Activated naive CD4-positive, alpha-beta T cell treated with anti-CD3 and anti-CD28 coated beads, Interleukin-2, amount 10 ng/mL, durations not matched to agents 7 days and 5 days (primary cell): ENCODE data around the gene TNFRSF6B.

Experiments
- CTCF ChIA-PET: fragments of 350-600 bp; sonication (Branson Sonifier 250); formaldehyde crosslinking; loops from one replicate; lab custom pipeline; 2021; ENCODE audit warnings: antibody characterized with exemption; lab: Charles Lee
- DNase-seq: peaks from one replicate; pipeline ENCODE4 v3.0.0-alpha.2; 2020
- H3K27ac Mint-ChIP-seq: one replicate; pipeline ENCODE4 v1.8.0; 2021; ENCODE audit warnings: mild to moderate bottlenecking, moderate library complexity, mixed read lengths
- H3K27me3 Mint-ChIP-seq: one replicate; pipeline ENCODE4 v1.8.0; 2021; ENCODE audit warnings: mild to moderate bottlenecking, mixed read lengths
- H3K36me3 Mint-ChIP-seq: one replicate; pipeline ENCODE4 v1.8.0; 2021; ENCODE audit warnings: mixed read lengths
- H3K4me1 Mint-ChIP-seq: one replicate; pipeline ENCODE4 v1.8.0; 2021; ENCODE audit warnings: mixed read lengths
- H3K4me3 Mint-ChIP-seq: one replicate; pipeline ENCODE4 v1.8.0; 2021; ENCODE audit warnings: mild to moderate bottlenecking, moderate library complexity, mixed read lengths
- H3K9me3 Mint-ChIP-seq: one replicate; pipeline ENCODE4 v1.8.0; 2021; ENCODE audit warnings: mixed read lengths

The TNFRSF6B gene

DNA sequence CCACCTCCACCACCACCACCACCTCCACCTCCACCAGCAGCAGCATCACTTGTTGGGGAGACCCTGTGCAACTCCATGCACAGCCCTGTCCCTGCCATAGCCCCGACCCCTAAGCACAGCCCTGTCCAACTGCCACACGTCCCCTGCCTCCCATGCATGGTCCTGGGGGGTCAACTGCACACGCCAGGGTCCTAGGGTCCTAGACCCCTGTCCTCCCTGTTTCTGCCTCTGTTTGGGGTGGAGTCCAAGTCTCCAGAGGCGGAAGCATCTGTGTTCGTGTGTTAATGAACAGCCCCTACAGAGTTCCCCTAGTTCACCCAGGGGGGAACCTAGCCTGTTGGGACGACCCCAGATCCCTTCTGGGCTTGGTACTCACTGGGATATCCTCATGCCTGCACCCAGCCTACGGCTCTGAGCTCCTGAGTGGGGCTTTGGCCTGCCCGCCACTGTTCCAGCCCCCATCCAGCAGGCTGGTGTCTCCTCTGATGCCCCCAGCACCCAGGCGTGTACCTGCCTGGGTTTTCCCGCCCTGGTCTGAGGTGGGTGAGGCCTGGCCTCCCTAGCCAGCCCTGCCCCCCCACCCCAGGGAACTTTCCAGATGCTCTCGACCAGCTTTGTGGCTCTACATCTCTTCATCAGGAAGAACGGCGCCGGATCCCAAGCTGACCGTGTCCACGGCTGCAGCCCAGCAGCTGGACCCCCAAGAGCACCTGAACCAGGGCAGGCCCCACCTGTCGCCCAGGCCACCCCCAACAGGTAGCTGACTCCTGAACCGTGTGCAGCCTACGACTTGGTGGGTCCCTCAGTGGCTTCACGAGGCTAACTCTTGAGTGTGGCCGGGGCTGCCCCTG, 2.5 kb upstream of the TNFRSF6B start:
- CTCF ChIA-PET, result no interaction called here
- DNase-seq, result peak; percentile 19
- peaks cover 9% of the 10 kb centered on the region for H3K4me1 Mint-ChIP-seq
- H3K36me3 Mint-ChIP-seq, result peaks cover 18% of the 10 kb centered on the region
- H3K27me3 Mint-ChIP-seq, result peaks cover 4% of the 10 kb centered on the region
- H3K27ac Mint-ChIP-seq, result peak overlapping the region; percentile 81
- peak overlapping the region; percentile 35 for H3K4me3 Mint-ChIP-seq
- no peaks in the 10 kb centered on the region for H3K9me3 Mint-ChIP-seq

DNA sequence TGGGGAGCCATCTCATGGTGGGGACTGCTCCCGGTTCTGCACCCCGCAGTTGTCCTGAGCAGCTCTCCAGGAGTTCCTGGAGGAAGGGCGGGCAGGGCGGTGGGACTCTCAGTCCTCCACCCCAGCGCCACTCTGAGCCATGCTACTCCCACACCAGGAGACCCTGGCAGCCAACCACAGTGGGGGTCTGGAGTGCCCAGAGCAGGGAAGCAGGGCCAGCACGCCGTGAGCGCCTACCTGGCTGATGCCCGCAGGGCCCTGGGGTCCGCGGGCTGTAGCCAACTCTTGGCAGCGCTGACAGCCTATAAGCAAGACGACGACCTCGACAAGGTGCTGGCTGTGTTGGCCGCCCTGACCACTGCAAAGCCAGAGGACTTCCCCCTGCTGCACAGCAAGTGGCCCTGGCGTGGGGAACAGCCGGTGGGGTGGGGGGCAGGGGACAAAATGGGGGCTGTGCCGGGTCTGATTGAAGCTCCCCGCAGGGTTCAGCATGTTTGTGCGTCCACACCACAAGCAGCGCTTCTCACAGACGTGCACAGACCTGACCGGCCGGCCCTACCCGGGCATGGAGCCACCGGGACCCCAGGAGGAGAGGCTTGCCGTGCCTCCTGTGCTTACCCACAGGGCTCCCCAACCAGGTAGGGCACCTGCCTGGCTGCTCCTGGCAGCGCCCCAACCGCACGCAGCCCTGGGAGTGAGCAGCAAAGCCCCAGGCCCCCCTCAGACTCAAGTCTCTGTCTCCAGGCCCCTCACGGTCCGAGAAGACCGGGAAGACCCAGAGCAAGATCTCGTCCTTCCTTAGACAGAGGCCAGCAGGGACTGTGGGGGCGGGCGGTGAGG, 1.6 kb upstream of the TNFRSF6B start:
- no peaks in the 10 kb centered on the region for H3K9me3 Mint-ChIP-seq
- H3K4me1 Mint-ChIP-seq, result peaks cover 11% of the 10 kb centered on the region
- H3K27ac Mint-ChIP-seq, result no peak overlapping the region
- H3K36me3 Mint-ChIP-seq, result peaks cover 18% of the 10 kb centered on the region
- peaks cover 4% of the 10 kb centered on the region for H3K27me3 Mint-ChIP-seq
- no peak overlapping the region for H3K4me3 Mint-ChIP-seq
- CTCF ChIA-PET, result no interaction called here
- DNase-seq, result peak; percentile 20

DNA sequence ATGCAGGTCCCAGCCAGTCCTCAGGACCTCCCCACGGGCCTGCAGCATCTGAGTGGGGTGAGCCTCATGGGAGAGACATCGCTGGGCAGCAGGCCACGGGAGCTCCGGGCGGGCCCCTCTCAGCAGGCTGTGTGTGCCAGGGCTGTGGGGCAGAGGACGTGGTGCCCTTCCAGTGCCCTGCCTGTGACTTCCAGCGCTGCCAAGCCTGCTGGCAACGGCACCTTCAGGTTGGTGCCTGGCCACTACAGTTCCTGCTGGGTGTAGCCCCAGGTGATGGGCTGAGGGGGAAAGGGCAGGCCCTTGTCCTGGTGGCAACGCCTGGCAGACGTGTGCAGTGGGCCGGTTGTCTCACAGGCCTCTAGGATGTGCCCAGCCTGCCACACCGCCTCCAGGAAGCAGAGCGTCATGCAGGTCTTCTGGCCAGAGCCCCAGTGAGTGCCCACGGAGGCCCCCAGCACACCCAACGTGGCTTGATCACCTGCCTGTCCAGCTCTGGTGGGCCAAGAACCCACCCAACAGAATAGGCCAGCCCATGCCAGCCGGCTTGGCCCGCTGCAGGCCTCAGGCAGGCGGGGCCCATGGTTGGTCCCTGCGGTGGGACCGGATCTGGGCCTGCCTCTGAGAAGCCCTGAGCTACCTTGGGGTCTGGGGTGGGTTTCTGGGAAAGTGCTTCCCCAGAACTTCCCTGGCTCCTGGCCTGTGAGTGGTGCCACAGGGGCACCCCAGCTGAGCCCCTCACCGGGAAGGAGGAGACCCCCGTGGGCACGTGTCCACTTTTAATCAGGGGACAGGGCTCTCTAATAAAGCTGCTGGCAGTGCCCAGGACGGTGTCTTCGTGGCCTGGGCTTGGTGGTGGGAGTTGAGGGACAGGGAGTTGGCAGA, 787 bp upstream of the TNFRSF6B start:
- peaks cover 4% of the 10 kb centered on the region for H3K27me3 Mint-ChIP-seq
- H3K36me3 Mint-ChIP-seq, result peaks cover 18% of the 10 kb centered on the region
- H3K9me3 Mint-ChIP-seq, result no peaks in the 10 kb centered on the region
- H3K4me1 Mint-ChIP-seq, result peaks cover 11% of the 10 kb centered on the region
- no peak overlapping the region for H3K4me3 Mint-ChIP-seq
- CTCF ChIA-PET, result no interaction called here
- DNase-seq, result peak; percentile 18
- no peak overlapping the region for H3K27ac Mint-ChIP-seq

DNA sequence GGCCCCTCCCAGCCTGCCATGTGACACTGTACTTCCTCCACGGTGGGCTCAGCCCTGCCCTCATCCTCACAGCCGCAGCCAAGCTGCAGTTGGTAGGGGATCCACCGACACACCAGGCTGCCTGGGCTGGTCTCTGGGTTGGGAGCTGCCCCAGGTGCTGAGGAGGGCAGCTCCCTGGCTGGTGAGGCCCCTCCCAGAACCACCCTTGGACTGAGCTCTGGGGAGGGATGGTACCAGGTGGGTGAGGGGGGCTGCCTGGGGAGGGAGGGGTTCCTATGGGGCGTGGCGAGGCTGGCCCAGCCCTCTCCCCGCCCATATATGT, 185 bp upstream of the TNFRSF6B start:
- Mint-ChIP-seq H3K4me1 (peaks cover 11% of the 10 kb centered on the region), H3K36me3 (peaks cover 18% of the 10 kb centered on the region), H3K27me3 (peaks cover 4% of the 10 kb centered on the region), H3K9me3 (no peaks in the 10 kb centered on the region), H3K4me3 (no peak overlapping the region), H3K27ac (no peak overlapping the region)
- CTCF ChIA-PET, result no interaction called here
- DNase-seq, result peak; percentile 45

DNA sequence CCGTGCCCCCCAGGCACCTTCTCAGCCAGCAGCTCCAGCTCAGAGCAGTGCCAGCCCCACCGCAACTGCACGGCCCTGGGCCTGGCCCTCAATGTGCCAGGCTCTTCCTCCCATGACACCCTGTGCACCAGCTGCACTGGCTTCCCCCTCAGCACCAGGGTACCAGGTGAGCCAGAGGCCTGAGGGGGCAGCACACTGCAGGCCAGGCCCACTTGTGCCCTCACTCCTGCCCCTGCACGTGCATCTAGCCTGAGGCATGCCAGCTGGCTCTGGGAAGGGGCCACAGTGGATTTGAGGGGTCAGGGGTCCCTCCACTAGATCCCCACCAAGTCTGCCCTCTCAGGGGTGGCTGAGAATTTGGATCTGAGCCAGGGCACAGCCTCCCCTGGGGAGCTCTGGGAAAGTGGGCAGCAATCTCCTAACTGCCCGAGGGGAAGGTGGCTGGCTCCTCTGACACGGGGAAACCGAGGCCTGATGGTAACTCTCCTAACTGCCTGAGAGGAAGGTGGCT, 960 bp downstream of the TNFRSF6B start:
- peak; percentile 19 for DNase-seq
- no peak overlapping the region for H3K4me3 Mint-ChIP-seq
- peaks cover 14% of the 10 kb centered on the region for H3K36me3 Mint-ChIP-seq
- H3K27me3 Mint-ChIP-seq, result peaks cover 4% of the 10 kb centered on the region
- H3K4me1 Mint-ChIP-seq, result peaks cover 16% of the 10 kb centered on the region
- H3K9me3 Mint-ChIP-seq, result no peaks in the 10 kb centered on the region
- CTCF ChIA-PET, result no interaction called here
- peak overlapping the region; percentile 52 for H3K27ac Mint-ChIP-seq

DNA sequence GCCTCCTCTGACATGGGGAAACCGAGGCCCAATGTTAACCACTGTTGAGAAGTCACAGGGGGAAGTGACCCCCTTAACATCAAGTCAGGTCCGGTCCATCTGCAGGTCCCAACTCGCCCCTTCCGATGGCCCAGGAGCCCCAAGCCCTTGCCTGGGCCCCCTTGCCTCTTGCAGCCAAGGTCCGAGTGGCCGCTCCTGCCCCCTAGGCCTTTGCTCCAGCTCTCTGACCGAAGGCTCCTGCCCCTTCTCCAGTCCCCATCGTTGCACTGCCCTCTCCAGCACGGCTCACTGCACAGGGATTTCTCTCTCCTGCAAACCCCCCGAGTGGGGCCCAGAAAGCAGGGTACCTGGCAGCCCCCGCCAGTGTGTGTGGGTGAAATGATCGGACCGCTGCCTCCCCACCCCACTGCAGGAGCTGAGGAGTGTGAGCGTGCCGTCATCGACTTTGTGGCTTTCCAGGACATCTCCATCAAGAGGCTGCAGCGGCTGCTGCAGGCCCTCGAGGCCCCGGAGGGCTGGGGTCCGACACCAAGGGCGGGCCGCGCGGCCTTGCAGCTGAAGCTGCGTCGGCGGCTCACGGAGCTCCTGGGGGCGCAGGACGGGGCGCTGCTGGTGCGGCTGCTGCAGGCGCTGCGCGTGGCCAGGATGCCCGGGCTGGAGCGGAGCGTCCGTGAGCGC, 1.6 kb downstream of the TNFRSF6B start:
- DNase-seq, result peak; percentile 18

DNA sequence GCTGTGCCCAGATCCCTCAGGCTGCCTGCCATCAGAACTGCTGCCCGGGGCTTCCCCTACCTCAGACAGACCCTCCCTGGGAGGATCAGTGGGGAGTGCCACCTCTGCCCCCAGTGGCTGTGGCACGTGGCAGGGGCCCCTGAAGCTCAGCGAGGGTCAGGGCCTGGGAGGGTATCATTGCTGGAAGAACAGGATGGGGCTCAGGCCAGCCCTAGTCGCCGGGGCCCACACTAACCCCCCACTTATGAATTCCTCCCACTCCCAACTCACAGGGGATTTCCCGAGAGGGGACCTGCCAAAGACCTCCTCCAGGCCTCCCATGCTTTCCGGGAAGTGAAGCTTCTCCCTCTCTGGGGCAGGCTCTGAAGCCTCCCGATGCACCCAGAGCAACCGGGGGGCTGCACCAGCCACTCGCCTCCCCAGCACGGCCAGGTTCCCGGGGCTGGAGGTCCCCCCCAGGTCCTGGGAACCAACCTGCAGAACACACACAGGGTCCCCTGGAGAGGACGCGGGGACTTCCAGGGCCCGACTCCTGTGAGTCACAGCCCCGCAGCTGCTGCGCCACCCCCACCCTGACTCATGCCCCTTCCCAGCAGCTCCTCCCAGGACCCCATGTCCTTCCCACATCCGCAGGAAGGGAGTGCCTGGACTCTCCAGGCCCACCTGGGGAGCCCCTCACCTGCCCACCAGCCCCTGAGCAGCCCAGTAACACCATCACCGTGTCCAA, 2.5 kb downstream of the TNFRSF6B start:
- CTCF ChIA-PET, result no interaction called here
- Mint-ChIP-seq H3K27ac (no peak overlapping the region), H3K4me1 (peaks cover 19% of the 10 kb centered on the region)

More for the DNA sequence above, 1.6 kb downstream of the TNFRSF6B start:
- Mint-ChIP-seq H3K9me3 (no peaks in the 10 kb centered on the region), H3K27me3 (peaks cover 4% of the 10 kb centered on the region), H3K4me3 (no peak overlapping the region), H3K4me1 (peaks cover 19% of the 10 kb centered on the region), H3K36me3 (peaks cover 12% of the 10 kb centered on the region), H3K27ac (no peak overlapping the region)
- CTCF ChIA-PET, result no interaction called here

DNA sequence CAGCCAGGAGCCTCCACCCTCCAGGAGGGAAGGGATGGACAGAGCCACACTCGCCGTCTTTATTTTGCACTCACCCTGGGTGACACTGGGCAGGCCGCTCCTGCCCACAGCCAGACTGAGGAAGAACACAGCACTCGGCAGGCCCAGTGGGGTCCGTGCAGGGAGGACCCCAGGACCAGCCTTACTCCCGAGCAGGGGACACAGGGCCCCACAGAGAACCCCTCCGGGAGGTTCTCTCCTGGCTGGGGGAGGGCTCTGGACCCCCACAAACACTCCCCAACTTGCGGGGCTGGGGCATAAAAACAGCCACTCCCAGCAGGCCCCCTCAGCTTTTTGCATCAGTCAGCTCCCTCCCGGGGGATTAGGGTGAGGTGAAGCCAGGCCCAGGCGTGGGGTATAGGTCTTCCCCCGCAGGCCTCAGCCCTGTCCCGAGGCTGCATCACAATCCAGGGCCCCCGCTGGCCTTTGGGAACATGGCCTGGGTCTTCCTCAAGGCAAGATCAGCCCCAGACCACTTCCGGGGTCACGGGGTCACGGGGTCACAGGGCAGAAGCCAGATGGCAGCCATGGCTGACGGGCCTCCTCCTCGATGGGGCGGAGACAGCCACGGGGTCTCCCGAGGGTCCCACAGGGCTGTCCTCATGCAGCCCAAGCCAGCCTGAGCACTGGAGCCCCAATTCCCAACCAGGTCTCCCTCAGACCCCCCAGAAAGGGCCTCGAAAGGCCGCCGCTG, 3.2 kb downstream of the TNFRSF6B start:
- Mint-ChIP-seq H3K36me3 (peaks cover 9% of the 10 kb centered on the region), H3K27ac (peak overlapping the region; percentile 58), H3K4me3 (no peak overlapping the region), H3K27me3 (peaks cover 4% of the 10 kb centered on the region), H3K4me1 (peaks cover 19% of the 10 kb centered on the region), H3K9me3 (no peaks in the 10 kb centered on the region)
- CTCF ChIA-PET, result no interaction called here
- DNase-seq, result peak; percentile 23

More for the DNA sequence above, 2.5 kb downstream of the TNFRSF6B start:
- Mint-ChIP-seq H3K27me3 (peaks cover 4% of the 10 kb centered on the region), H3K9me3 (no peaks in the 10 kb centered on the region), H3K4me3 (no peak overlapping the region), H3K36me3 (peaks cover 8% of the 10 kb centered on the region)
- peak; percentile 21 for DNase-seq

DNA sequence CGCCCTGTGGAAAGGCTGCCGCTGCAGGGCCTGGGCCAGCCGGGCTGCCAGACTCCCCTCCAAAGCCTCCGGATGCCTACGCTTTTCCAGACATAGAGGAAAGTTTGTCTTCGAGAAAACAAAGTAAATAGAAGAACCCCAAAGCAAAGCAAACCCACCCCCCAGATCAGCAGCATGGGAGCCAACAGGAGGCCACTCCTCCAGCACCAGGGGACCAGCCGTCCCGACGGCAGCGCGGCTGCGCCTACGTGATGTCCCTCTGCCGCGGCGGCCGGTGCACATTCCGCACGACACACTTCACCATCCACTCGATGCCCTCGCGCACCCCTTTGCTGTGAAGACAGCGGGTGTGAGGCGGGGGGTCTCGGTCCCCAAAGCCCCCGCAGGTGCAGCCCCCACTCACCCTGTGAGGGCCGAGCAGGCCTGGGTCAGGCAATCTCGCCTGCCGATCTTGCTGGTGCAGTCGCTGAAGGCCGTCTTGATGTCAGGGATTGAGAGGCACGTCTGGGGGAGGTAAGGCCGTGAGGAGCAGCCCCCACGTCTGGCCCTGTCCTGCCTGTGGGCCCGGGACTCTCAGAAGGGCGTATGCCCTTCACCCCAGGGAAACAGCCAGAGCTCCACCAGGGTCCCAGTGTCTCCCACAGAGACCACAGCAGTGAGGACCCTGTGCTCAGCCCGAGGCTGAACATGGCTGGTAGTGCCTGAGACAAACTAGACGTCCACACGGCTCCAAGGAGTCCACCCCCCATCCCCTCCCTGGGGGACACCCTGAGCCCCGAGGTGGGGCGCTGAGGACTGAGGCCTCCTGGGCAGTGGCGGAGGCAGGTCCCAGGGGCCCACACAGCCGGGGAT, 4.0 kb downstream of the TNFRSF6B start:
- H3K27me3 Mint-ChIP-seq, result peaks cover 4% of the 10 kb centered on the region
- H3K4me3 Mint-ChIP-seq, result no peak overlapping the region
- peak overlapping the region; percentile 60 for H3K27ac Mint-ChIP-seq
- H3K4me1 Mint-ChIP-seq, result peaks cover 19% of the 10 kb centered on the region
- H3K36me3 Mint-ChIP-seq, result peaks cover 14% of the 10 kb centered on the region
- peak; percentile 19 for DNase-seq
- CTCF ChIA-PET, result no interaction called here
- H3K9me3 Mint-ChIP-seq, result no peaks in the 10 kb centered on the region

DNA sequence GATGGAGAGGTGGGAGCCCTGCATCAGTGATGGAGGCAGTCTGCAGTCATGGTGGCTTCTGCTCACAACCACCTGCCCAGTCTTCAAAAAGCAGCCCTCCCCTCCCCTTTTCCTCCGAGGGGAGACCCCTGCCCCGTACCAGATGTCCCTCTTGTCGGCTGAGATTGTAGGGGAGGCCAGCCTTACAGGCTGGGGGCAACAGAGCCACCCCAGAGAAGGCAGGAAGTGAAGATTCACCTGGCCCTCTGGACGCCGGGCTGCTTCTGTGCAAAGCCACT, 4.5 kb downstream of the TNFRSF6B start:
- Mint-ChIP-seq H3K4me1 (peaks cover 20% of the 10 kb centered on the region), H3K27ac (peak overlapping the region; percentile 19), H3K36me3 (peaks cover 18% of the 10 kb centered on the region), H3K9me3 (no peaks in the 10 kb centered on the region), H3K4me3 (no peak overlapping the region), H3K27me3 (peaks cover 4% of the 10 kb centered on the region)
- CTCF ChIA-PET, result no interaction called here
- DNase-seq, result peak; percentile 18

DNA sequence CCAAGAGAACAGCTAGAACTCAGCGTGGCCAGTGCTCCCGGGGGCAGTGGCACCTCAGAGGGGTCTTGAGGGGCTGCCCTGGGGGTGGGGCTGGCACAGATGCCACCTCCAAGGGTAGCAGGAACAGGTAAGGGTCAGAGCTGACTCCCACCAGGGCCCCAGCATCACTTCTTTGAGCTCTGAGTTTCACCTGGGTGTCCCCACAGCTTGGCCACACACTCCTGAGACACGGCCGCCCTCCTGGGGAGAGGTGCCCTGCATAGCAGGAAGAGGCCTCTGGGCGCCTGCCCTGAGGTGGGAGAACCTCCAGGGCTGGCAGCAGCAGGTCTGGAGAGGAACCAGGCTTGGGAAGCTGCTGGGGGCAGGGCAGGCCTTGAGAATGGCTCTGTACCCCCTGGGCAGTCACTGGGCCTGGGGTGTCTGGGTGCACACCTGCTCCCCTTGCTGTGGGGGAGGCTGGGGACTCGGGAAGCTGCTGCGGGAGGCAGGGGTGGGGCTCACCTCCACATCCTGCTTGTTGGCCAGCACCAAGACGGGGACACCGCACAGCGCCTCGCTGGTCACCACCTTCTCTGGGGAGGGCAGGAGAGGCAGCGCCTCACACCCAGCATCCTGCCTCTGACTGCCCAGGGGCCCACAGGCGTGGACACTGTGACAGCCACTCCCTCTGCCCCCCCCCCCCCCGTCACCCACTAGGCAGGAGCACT, 5.0 kb downstream of the TNFRSF6B start:
- DNase-seq, result peak; percentile 28
- peak overlapping the region; percentile 19 for H3K27ac Mint-ChIP-seq
- H3K9me3 Mint-ChIP-seq, result no peaks in the 10 kb centered on the region
- CTCF ChIA-PET, result no interaction called here
- peaks cover 4% of the 10 kb centered on the region for H3K27me3 Mint-ChIP-seq
- no peak overlapping the region for H3K4me3 Mint-ChIP-seq
- peaks cover 17% of the 10 kb centered on the region for H3K36me3 Mint-ChIP-seq
- peaks cover 20% of the 10 kb centered on the region for H3K4me1 Mint-ChIP-seq
